ENCODE measurements around the gene SH3RF3. TPM values are rescaled to one million over a fixed set of nuclear protein-coding genes. Genes with fewer than 3 reads are reported as not detected.

The SH3RF3 gene
- total RNA-seq, 1 experiment from 2014 or later = 1.0 TPM

GRCh38 chr2:109463236-109463635 lies 334.2 kb downstream of the SH3RF3 start (continued):
- no peak for TF ChIP-seq FOXP4 (CRISPR knock-in tag; IDR thresholded peaks at IDR 0.05)
- TF ChIP-seq ZNF317 (CRISPR knock-in tag; IDR thresholded peaks at IDR 0.05; ENCODE audit: borderline replicate concordance, low read depth) = no peak
- TF ChIP-seq NR2C2 (CRISPR knock-in tag; IDR thresholded peaks at IDR 0.05) = no peak

GRCh38 chr2:109463891-109464290 lies 334.9 kb downstream of the SH3RF3 start:
- ATAC-seq (no peak), DNase-seq (ENCODE audit: low spot score) (no peak)
- POLR2A ChIA-PET = no interaction called here
- Mint-ChIP-seq H3K36me3 (no peaks in the 10 kb centered on the region), H3K4me3 (no peak overlapping the region), H3K27ac (no peak overlapping the region), H3K4me1 (no peaks in the 10 kb centered on the region), H3K27me3 (ENCODE audit: low read depth) (no peaks in the 10 kb centered on the region), H3K9me3 (no peaks in the 10 kb centered on the region)
- TF ChIP-seq ZNF263 (CRISPR knock-in tag; IDR thresholded peaks at IDR 0.05; ENCODE audit: low read depth) = no peak
- CTCF ChIA-PET = no interaction called here

DNA sequence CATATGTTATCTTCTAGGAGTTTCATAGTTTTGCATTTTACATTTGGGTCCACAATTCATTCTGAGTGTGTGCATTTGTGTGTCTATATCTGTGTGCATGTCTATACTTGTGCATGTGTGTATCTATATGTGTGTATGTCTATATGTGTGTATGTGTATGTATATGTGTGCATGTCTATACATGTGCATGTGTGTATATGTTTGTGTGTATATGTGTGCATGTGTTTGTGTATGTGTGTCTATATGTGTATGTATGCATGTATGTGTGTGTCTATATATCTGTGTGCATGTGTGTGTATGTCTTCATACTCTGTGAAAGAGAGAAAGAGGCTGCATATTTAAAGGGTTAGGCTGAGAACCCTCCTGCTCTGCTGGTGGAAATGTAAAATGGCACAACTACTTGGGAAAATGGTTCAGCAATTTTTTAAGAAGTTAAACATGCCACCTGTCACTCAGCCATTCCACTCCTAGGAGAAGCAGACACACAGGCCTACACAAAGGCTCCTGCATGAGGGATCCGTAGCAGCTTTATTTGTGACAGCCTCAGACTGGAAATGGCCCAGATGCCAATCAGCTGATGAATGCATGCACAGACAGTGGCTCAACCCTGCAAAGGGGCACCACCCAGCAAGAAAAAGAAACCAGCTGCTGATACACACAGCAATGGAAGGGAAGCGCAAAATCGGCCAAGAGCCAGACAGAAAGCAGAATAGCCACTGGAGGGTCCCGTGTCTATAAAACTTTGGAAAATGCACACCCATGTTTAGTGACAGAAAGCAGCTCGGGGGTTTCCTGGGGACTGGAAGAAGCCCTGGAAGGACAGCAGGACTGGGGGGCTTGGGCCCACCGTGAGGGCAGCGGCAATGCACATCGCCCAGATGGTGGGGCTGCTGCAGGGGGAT lies 337.9 kb downstream of the SH3RF3 start:
- no peaks in the 10 kb centered on the region for H3K36me3 Mint-ChIP-seq
- H3K27me3 Mint-ChIP-seq (ENCODE audit: low read depth) = no peaks in the 10 kb centered on the region
- no peak for ATAC-seq
- CTCF ChIA-PET = no interaction called here
- no peak overlapping the region for H3K4me3 Mint-ChIP-seq
- H3K9me3 Mint-ChIP-seq = no peaks in the 10 kb centered on the region
- TF ChIP-seq, protein P1, sequence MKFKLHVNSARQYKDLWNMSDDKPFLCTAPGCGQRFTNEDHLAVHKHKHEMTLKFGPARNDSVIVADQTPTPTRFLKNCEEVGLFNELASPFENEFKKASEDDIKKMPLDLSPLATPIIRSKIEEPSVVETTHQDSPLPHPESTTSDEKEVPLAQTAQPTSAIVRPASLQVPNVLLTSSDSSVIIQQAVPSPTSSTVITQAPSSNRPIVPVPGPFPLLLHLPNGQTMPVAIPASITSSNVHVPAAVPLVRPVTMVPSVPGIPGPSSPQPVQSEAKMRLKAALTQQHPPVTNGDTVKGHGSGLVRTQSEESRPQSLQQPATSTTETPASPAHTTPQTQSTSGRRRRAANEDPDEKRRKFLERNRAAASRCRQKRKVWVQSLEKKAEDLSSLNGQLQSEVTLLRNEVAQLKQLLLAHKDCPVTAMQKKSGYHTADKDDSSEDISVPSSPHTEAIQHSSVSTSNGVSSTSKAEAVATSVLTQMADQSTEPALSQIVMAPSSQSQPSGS (CRISPR knock-in tag; IDR thresholded peaks at IDR 0.05; ENCODE audit: borderline replicate concordance, low read depth) = no peak
- TF ChIP-seq, protein P2, sequence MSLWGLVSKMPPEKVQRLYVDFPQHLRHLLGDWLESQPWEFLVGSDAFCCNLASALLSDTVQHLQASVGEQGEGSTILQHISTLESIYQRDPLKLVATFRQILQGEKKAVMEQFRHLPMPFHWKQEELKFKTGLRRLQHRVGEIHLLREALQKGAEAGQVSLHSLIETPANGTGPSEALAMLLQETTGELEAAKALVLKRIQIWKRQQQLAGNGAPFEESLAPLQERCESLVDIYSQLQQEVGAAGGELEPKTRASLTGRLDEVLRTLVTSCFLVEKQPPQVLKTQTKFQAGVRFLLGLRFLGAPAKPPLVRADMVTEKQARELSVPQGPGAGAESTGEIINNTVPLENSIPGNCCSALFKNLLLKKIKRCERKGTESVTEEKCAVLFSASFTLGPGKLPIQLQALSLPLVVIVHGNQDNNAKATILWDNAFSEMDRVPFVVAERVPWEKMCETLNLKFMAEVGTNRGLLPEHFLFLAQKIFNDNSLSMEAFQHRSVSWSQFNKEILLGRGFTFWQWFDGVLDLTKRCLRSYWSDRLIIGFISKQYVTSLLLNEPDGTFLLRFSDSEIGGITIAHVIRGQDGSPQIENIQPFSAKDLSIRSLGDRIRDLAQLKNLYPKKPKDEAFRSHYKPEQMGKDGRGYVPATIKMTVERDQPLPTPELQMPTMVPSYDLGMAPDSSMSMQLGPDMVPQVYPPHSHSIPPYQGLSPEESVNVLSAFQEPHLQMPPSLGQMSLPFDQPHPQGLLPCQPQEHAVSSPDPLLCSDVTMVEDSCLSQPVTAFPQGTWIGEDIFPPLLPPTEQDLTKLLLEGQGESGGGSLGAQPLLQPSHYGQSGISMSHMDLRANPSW (CRISPR knock-in tag; conservative IDR thresholded peaks at IDR 0.05; ENCODE audit: low read depth) = no peak
- no peak for TF ChIP-seq ATF1 (CRISPR knock-in tag; IDR thresholded peaks at IDR 0.05)
- H3K27ac Mint-ChIP-seq = no peak overlapping the region
- DNase-seq (ENCODE audit: low spot score) = no peak
- POLR2A ChIA-PET = no interaction called here
- no peaks in the 10 kb centered on the region for H3K4me1 Mint-ChIP-seq

DNA sequence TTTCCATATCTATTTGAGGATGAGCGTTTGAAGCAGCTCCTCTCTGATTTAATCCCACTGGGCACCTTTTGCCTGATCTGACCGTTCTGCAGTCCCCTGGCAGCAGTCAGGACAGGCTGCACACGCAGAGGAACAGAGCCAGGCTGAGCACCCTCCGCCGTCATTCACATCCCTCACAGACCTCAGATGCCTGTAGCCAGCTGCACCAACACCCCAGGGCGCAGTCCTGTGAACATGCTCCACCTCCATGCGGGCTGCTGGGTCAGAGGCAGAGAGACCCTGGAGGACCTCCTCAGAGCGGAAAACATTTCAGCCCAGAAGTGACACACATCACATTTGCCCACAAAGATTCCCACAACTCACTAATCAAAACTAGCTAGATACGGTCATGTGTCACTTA lies 338.7 kb downstream of the SH3RF3 start:
- POLR2A ChIA-PET = no interaction called here
- Mint-ChIP-seq H3K9me3 (no peaks in the 10 kb centered on the region), H3K4me3 (no peak overlapping the region), H3K27me3 (ENCODE audit: low read depth) (no peaks in the 10 kb centered on the region), H3K27ac (no peak overlapping the region), H3K36me3 (no peaks in the 10 kb centered on the region), H3K4me1 (peaks cover 1% of the 10 kb centered on the region; the same call in 1 of the 2 replicates)
- CTCF ChIA-PET = interaction anchor here (1.4 kb wide), 1 partner anchor 268 kb away, joined by 3 read pairs; no protein-coding TSS in a partner anchor
- ATAC-seq (no peak), DNase-seq (ENCODE audit: low spot score) (no peak)
- TF ChIP-seq ATF1 (CRISPR knock-in tag; IDR thresholded peaks at IDR 0.05) = no peak
- TF ChIP-seq GTF2I (CRISPR knock-in tag; conservative IDR thresholded peaks at IDR 0.05) = no peak
- TF ChIP-seq NFYB (CRISPR knock-in tag; conservative IDR thresholded peaks at IDR 0.05; ENCODE audit: low read depth) = no peak
- no peak for TF ChIP-seq ZNF423 (CRISPR knock-in tag; IDR thresholded peaks at IDR 0.05)

All from WTC11 (cell line).